ENCODE data around the gene TMEM141.

TMEM141 gene

DNA sequence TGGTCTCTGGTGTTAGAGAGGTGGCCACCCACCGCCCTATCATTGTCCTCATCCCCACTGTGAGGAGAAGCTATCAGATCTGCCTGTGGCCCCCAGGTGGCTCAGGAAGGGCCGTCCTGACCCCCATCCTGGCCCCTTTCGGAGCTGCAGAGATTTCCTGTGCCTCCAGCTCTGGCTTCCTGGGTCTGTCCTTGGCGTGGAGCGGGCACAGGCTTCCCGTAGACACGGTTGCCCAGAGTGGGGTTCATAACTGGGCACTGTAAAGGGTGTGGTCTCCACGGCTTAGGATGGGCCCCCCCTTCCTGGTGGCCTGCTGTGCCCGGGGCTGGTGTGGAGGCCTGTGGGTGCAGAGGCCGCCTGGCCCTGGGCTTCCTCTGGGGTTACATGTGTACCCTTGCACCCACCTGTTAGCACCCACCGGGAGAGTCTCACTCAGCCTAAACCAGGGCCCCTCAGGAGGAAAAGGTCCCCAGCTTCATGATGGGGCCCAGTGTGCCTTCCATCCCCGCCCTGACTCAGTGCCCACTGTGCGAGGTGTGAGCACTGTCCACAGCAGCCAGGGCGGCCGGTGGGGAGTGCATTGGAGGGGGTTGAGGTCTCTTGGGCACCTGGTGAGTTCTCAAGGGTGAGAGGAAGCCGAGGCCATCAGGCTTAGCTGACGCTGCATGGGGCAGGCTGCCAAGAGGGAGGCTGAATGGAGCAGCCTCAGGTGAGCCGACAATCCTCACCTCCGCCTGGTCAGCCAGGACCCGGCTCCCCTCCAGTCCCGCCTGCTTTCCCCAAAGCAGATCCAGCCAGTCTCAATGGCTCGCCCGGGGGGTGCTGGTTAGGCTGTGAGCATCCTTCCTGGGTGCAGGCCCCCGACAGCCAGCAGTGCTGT is 35.8 kb downstream of the TMEM141 start:
- Histone ChIP-seq H2AFZ (ENCODE audit: low read depth) (no peak overlapping the region), H3K9ac (no peak overlapping the region), H3K79me2 (ENCODE audit: insufficient read depth, low read depth) (no peaks in the 10 kb centered on the region), H4K20me1 (ENCODE audit: insufficient read depth) (no peaks in the 10 kb centered on the region; the same call in 1 of the 2 replicates), H3K36me3 (ENCODE audit: insufficient read depth) (no peaks in the 10 kb centered on the region), H3K4me3 (IDR thresholded peaks at IDR 0.05; ENCODE audit: insufficient read depth, low read depth, low read length) (no peak overlapping the region), H3K4me1 (ENCODE audit: low read depth, poor library complexity, severe bottlenecking) (no peaks in the 10 kb centered on the region), H3K27me3 (ENCODE audit: insufficient read depth, low read depth) (no peaks in the 10 kb centered on the region), H3K4me2 (no peak overlapping the region), H3K27ac (no peak overlapping the region)
- TF ChIP-seq, protein P1, sequence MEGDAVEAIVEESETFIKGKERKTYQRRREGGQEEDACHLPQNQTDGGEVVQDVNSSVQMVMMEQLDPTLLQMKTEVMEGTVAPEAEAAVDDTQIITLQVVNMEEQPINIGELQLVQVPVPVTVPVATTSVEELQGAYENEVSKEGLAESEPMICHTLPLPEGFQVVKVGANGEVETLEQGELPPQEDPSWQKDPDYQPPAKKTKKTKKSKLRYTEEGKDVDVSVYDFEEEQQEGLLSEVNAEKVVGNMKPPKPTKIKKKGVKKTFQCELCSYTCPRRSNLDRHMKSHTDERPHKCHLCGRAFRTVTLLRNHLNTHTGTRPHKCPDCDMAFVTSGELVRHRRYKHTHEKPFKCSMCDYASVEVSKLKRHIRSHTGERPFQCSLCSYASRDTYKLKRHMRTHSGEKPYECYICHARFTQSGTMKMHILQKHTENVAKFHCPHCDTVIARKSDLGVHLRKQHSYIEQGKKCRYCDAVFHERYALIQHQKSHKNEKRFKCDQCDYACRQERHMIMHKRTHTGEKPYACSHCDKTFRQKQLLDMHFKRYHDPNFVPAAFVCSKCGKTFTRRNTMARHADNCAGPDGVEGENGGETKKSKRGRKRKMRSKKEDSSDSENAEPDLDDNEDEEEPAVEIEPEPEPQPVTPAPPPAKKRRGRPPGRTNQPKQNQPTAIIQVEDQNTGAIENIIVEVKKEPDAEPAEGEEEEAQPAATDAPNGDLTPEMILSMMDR (conservative IDR thresholded peaks at IDR 0.05; ENCODE audit: low read depth, low read length), result no peak

DNA sequence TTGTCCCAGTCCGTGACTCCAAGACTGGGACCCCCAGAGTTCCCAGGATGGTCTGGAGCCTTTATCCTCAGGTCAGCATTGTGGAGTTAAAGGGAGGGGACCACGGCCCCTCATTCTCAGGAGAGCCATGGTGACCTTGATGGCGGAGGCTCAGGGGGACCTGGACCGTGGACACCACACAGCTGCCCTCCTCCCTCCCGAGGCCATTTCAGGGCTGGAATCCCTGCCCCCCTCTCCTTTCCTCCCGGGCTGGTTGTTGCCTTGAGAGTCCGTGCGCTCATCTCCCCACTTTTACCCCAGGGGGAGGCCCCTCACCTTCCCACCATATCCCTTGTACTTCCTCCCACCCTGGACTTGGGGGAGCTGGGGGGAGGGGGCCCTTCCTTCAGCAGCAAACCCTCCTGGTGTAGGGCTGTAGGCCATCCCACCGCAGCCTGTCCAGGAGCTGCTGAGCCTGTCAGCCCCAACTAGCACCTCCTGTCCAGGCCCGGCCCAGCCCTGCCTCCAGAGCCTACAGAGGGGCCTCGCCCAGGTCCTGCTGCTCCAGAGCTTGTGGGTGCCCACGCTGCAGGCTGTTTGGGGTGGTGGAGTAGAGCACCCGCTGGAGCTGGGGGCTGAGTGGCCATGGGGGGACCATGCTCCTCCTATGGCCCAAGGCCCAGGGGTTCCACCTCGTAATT is 36.8 kb downstream of the TMEM141 start:
- Histone ChIP-seq H3K4me1 (ENCODE audit: low read depth, poor library complexity, severe bottlenecking) (no peaks in the 10 kb centered on the region), H4K20me1 (ENCODE audit: insufficient read depth) (no peaks in the 10 kb centered on the region; the same call in 1 of the 2 replicates), H3K27me3 (ENCODE audit: insufficient read depth, low read depth) (no peaks in the 10 kb centered on the region), H2AFZ (ENCODE audit: low read depth) (no peak overlapping the region), H3K9ac (no peak overlapping the region), H3K27ac (no peak overlapping the region), H3K79me2 (ENCODE audit: insufficient read depth, low read depth) (no peaks in the 10 kb centered on the region), H3K4me3 (IDR thresholded peaks at IDR 0.05; ENCODE audit: insufficient read depth, low read depth, low read length) (no peak overlapping the region), H3K36me3 (ENCODE audit: insufficient read depth) (no peaks in the 10 kb centered on the region), H3K4me2 (no peak overlapping the region)
- TF ChIP-seq, protein P1 (conservative IDR thresholded peaks at IDR 0.05; ENCODE audit: low read depth, low read length), result no peak

DNA sequence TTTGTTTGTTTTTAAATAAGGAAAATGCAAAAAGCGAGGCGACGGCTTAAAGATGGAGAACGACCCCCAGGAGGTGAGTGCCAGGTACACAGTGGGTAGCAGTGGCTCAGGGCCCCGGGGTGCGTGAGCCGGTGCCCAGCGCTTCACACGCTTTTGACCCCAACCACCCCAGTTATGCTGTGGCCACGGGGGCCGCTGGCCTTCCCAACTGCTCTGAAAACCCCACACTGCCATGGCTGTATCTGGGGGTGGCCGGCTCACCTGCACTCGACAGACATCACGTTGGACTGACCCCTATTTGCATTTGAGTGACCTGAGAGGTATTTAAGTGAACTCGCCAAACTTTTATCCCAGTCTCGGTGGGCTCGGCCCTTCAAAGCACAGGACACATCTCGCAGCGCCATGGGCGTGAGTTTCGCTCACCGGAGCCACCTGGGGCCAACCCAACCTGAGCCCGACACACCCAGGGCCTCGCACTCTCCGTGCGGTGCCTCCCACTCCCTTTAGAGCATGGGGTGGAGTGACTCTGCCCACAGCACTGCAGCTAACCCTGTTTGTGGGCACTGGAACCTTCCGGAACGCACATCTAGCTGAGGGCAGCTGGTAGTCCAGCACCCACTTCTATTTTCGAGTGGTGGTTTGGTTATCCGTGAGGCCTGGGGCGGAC is 37.5 kb downstream of the TMEM141 start:
- Histone ChIP-seq H3K4me2 (no peak overlapping the region), H3K27me3 (ENCODE audit: insufficient read depth, low read depth) (no peaks in the 10 kb centered on the region), H3K4me1 (ENCODE audit: low read depth, poor library complexity, severe bottlenecking) (no peaks in the 10 kb centered on the region), H3K9ac (no peak overlapping the region), H2AFZ (ENCODE audit: low read depth) (no peak overlapping the region), H3K36me3 (ENCODE audit: insufficient read depth) (no peaks in the 10 kb centered on the region), H4K20me1 (ENCODE audit: insufficient read depth) (no peaks in the 10 kb centered on the region; the same call in 1 of the 2 replicates), H3K4me3 (IDR thresholded peaks at IDR 0.05; ENCODE audit: insufficient read depth, low read depth, low read length) (no peak overlapping the region), H3K79me2 (ENCODE audit: insufficient read depth, low read depth) (no peaks in the 10 kb centered on the region), H3K27ac (no peak overlapping the region)
- TF ChIP-seq, protein P1 (conservative IDR thresholded peaks at IDR 0.05; ENCODE audit: low read depth, low read length), result no peak

DNA sequence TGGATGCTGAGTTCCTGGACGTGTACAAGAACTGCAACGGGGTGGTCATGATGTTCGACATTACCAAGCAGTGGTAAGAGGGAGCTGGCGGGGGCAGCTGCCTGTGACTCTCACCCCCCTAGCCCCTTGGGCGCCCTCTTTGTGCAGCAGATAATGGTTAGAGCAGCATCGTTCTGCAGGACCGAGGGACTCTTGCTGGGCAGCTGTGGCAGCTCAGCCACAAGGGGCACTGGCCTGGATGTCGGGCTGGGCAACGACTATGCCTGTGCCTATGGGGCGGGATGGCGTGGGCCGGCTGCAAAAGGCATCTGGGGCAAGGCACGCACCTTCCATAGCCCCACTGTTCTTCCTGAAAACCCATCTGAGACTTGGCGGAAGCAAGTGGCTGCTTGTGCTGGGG is 38.3 kb downstream of the TMEM141 start:
- no peak overlapping the region for H3K4me3 ChIP-seq (IDR thresholded peaks at IDR 0.05; ENCODE audit: insufficient read depth, low read depth, low read length)
- no peaks in the 10 kb centered on the region for H3K36me3 ChIP-seq (ENCODE audit: insufficient read depth)
- H3K4me1 ChIP-seq (ENCODE audit: low read depth, poor library complexity, severe bottlenecking), result no peaks in the 10 kb centered on the region
- H4K20me1 ChIP-seq (ENCODE audit: insufficient read depth), result no peaks in the 10 kb centered on the region; the same call in 1 of the 2 replicates
- H3K27ac ChIP-seq, result no peak overlapping the region
- H3K27me3 ChIP-seq (ENCODE audit: insufficient read depth, low read depth), result no peaks in the 10 kb centered on the region
- H2AFZ ChIP-seq (ENCODE audit: low read depth), result no peak overlapping the region
- TF ChIP-seq, protein P1 (conservative IDR thresholded peaks at IDR 0.05; ENCODE audit: low read depth, low read length), result no peak
- H3K4me2 ChIP-seq, result no peak overlapping the region
- no peaks in the 10 kb centered on the region for H3K79me2 ChIP-seq (ENCODE audit: insufficient read depth, low read depth)
- H3K9ac ChIP-seq, result no peak overlapping the region
